Stimulated activated CD8-positive, alpha-beta memory T cell treated with anti-CD3 and anti-CD28 coated beads, Interleukin-15, amount 100 ng/mL, for 24 hours (primary cell): ENCODE data around the gene PFKL.

Source experiments
- DNase-seq: peaks from one replicate; pipeline ENCODE4 v3.0.0-alpha.2; 2020; ENCODE audit warnings: low read depth

Gene PFKL

GRCh38 chr21:44313451-44313850, 13.6 kb downstream of the PFKL start:
- no peak for DNase-seq

DNA sequence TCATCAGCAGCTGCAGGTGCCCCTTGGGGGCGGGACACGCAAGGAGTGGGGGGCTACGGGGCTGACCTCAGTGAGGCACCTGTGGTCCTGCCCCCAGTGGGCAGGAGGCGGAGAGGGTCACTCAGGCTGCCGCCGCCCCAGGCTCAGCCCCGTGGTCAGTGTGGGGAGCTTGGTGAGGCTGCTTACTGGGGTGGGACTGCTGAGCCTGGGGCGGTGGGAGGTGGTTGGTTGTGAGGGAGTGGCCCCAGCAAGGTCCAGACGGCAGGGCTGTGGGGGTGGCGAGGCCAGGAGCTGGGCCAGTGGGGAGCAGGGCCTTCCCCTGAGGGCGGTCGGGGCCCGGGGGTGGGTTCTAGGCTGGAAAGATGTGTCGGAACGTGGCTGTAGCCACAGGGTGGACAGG, 14.3 kb downstream of the PFKL start:
- no peak for DNase-seq

- no peak for DNase-seq
These were observed 14.7 kb downstream of the PFKL start for GRCh38 chr21:44314561-44314960.

DNA sequence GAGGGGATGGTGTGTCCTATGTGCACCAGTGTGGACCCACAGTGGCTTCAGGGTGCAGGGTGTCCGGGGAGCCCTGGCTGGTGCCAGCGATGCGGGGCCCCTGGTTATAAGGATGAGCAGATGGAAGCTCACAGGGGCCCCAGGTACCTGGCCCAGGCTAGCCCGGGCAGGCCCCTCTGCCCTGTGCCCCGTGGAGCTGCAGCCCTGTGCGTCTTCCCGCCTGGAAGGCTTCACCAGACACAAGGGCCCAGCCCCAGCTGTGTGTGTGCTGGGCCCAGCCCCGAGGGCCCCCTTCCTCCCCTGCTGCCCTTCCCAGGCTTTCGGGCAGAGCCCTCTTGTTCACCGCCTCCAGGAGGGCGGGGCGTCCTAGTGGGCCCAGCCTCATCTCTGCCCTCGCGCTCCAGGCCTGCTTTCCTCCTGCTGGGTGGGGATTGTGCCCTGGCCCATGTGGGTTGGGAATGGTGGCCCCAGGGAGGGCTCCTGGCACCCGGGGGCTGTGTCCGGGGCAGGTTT, 15.9 kb downstream of the PFKL start:
- no peak for DNase-seq

- DNase-seq, result no peak
These were observed 16.5 kb downstream of the PFKL start for GRCh38 chr21:44316277-44316900.

GRCh38 chr21:44317241-44317782, 17.5 kb downstream of the PFKL start:
- DNase-seq, result no peak

DNA sequence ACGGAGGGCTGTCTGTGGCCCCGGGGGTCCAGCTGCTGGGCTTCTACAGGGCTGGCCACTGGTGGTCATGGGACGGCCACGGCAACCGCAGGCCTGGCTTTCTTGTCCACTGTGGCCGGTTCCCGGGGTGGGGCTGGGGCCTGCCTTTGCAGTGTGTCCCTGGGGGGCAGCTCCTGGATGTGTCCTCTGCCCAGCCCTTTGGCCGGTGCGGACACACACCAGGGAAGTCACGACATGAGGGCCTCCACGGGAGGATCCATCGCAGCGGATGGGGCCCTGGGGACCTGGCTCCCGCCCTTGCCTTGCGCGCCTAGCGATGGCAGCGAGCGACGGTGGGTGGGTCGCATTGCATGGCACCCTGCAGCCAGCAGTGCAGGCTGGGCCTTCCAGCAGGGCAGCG, 18.0 kb downstream of the PFKL start:
- DNase-seq, result no peak

GRCh38 chr21:44318489-44319285, 18.8 kb downstream of the PFKL start:
- no peak for DNase-seq

- DNase-seq, result no peak
These were observed 19.7 kb downstream of the PFKL start for GRCh38 chr21:44319407-44320065.

- no peak for DNase-seq
These were observed 21.0 kb downstream of the PFKL start for GRCh38 chr21:44320847-44321246.

DNA sequence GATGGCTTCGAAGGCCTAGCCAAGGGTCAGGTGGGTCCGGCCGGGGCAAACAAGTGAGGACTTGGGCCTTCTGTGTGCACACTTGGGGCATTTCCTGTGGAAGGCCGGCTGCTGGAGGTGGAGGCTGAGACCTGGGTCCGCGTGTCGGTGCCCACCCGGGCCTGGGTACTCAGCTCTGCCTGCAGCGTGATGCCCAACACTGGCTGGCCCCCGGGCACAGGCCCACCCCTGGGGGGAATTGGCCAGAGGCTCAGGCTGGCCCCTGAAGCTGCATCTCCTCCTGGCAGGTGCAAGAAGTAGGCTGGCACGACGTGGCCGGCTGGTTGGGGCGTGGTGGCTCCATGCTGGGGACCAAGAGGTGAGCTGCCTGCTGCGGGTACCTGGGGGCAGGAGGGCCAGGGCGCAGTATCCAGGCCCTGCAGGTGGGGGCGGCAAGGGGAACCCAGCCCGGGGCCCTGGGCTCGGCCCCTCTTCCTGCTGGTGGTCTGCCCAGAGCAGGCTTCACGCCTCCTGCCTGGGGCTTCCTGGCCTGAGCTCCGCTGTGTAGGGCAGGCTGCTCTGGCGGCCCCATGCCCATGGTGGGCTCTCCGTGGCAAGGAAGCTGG, 22.1 kb downstream of the PFKL start:
- no peak for DNase-seq

GRCh38 chr21:44322621-44323325, 22.9 kb downstream of the PFKL start:
- DNase-seq, result no peak

DNA sequence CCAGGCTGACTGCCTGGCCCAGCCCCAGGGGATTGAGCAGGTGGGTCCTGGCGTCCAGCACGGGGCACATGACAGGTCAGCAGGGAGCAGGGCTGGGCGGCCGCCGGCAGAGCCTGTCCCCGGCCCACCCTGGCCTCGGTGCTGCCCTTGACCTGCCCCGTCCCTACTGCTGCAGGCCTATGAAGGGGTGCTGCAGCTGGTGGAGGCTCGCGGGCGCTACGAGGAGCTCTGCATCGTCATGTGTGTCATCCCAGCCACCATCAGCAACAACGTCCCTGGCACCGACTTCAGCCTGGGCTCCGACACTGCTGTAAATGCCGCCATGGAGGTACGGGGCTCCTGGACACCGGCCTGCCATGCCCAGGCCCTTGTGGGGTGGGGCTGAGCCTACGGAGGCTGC, 23.7 kb downstream of the PFKL start:
- DNase-seq, result no peak

DNA sequence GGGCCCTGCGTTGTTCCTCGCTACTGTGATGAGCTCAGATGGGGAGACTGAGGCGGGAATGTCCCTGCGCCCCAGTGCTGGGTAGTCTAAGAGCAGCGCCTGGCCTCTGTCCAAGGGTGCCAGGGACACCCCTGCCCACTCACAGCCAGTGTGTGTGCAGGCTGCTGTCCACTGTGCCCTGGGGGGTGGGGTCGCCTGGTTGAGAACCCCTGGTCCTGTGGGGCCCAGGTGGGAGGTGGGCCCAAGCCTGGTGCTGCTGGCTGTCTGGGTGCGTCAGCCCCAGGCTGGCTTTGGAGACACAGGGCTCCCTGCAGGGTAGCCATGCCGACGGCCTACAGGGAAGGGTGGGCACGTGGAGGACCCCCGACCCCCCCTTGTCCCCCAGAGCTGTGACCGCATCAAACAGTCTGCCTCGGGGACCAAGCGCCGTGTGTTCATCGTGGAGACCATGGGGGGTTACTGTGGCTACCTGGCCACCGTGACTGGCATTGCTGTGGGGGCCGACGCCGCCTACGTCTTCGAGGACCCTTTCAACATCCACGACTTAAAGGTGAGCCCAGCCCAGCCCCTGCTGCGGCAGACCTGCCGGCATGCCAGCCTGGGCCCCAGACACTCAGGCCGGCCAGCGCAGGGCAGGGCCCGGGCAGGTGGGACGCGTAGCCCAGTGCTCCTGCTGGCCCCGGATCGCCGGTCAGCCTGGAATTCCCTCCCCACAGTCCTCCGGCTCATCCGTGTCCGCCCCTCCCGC, 24.4 kb downstream of the PFKL start:
- DNase-seq, result no peak

- DNase-seq, result no peak
These were observed 24.9 kb downstream of the PFKL start for GRCh38 chr21:44324854-44325107.

GRCh38 chr21:44325386-44326271, 25.8 kb downstream of the PFKL start:
- DNase-seq, result no peak

- no peak for DNase-seq
These were observed 26.4 kb downstream of the PFKL start for GRCh38 chr21:44326272-44326647.

- no peak for DNase-seq
These were observed 27.1 kb downstream of the PFKL start for GRCh38 chr21:44326716-44327602.

- DNase-seq, result no peak
These were observed 27.7 kb downstream of the PFKL start for GRCh38 chr21:44327603-44327974.
